GM12873 (cell line): ENCODE results near the gene PAQR6.

Source experiments
- CTCF ChIP-seq: IDR thresholded peaks from 2 replicates; pipeline ENCODE4 v1.5.1; 2012; ENCODE audit warnings: low read depth, mild to moderate bottlenecking, moderate library complexity, low read length, control low read depth; ENCODE audit not compliant: insufficient read depth; ENCODE audit errors: missing control alignments

PAQR6 gene

GRCh38 chr1:156217871-156218270 lies 30.0 kb downstream of the PAQR6 start:
- TF ChIP-seq CTCF, result no peak

GRCh38 chr1:156214024-156214748 lies 33.7 kb downstream of the PAQR6 start:
- no peak for TF ChIP-seq CTCF

- no peak for TF ChIP-seq CTCF
Measured at GRCh38 chr1:156213644-156213966, 34.3 kb downstream of the PAQR6 start.

GRCh38 chr1:156212833-156213643 lies 34.8 kb downstream of the PAQR6 start, which contains the start of gene PMF1:
PMF1 (plus strand) TSS chr1:156213007; CDS start chr1:156213016, 9 bp downstream.
- no peak for TF ChIP-seq CTCF

- no peak for TF ChIP-seq CTCF
Measured at GRCh38 chr1:156212130-156212529, 35.7 kb downstream of the PAQR6 start.

GRCh38 chr1:156211243-156211642 lies 36.6 kb downstream of the PAQR6 start:
- TF ChIP-seq CTCF, result no peak

- no peak for TF ChIP-seq CTCF
Measured at GRCh38 chr1:156204686-156205085, 43.2 kb downstream of the PAQR6 start.
